Measurements from ENCODE around the gene RNASE4.
"Not testable (repeated sequence)": the region's sequence is repeated elsewhere in the genome, so short reads cannot be mapped to it uniquely, and the experiment has no call there.

Gene RNASE4

DNA sequence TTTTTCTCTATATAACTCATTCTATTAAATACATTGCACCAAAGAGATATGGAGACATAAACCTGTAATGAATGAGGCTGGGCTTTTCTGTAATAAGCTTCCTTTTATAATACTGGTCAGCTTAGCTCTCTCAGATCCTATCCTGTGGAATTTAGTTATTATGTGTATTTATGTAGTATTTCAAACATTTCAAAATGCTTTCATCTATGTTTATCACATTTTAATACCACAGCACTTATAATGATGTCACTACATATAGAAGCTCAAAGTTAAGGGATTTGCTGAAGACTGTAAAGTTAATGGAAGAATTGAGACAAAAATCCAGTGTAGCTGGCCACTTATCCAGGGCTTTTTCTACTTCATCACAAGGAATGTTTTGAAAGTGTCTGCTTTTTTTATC, 15.6 kb downstream of the RNASE4 start:
- no peak for FAIRE-seq

DNA sequence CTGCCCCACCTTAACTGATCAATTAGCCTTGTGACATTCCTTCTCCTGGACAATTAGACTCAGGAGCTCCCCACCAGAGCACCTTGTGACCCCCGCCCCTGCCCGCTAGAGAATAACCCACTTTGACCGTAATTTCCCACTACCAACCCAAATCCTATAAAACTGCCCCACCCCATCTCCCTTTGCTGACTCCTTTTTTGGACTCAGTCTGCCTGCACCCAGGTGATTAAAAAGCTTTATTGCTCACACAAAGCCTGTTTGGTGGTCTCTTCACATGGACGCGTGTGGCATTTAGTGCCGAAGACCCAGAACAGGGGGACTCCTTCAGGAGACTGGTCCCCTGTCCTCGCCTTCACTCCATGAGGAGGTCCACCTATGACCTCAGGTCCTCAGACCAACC, 16.6 kb downstream of the RNASE4 start:
- FAIRE-seq, result not testable (repeated sequence)

DNA sequence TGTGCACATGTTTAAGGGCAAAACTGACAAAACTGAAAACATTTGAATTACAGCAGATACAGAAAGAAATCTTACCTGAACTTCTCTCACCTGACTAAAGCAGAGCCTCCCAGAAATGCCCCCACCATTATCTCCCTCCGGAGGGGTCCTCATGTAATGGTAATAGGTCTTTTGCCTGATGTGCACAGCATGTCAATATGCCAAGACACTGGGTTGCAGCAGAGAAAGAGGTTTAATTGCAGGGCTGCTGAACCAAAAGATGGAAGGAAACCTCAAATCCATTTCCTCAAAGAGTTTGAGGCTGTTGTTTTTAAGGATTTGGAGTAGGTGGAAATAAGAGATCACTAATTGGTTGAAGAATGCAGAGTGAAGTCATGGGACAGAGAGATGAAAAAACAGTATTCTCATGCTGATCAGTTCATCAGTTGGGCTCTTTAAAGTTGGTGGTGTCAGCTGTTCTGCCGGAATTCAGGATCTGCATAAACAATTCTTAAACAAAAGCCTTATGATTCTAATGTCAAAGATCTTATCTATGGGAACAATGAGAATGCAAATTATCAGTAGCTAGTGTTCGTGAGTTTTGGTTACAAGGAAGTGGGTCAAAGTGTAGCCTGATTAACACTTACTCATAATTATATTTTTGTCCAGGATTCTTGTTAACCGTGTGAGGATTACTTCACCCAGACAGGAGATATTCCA, 22.4 kb downstream of the RNASE4 start:
- no peak for FAIRE-seq

DNA sequence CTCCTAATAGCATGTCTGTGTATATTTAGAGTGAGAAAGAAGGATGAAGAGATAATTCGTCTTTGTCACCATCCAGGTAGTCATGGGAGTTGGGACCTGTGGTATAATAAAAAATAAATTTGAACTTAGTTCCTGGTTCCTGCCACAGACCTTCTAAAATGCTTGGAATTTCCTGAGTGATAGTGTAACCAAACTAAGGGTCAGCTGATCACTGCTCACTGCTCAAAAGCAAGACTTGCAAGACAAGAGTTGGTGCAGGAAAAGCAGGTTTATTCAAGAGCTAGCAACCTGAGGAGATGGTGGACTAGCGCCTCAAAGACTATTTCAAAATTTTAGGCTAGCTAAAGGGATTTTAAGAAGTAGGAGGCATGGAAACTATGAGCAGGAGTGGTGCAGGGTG, 23.3 kb downstream of the RNASE4 start:
- FAIRE-seq, result no peak

DNA sequence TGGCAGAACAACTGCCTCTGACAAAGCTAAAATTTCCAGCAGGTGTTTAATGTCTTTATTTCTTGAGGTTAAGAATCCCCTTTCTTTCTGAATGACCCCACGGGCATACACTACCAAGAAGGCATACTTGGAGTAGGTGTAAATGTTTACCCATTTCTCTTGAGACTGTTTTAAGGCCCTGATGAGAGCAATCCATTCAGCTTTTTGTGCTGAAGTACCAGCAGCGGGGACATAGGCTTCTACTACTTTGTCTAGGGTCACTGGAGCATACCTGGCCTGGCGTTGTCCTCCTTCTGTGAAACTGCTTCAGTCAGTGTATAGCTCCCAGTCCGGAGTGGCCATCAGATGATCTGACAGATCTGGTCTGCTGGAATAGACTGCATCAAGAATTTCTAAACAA, 26.9 kb downstream of the RNASE4 start:
- no peak for FAIRE-seq

DNA sequence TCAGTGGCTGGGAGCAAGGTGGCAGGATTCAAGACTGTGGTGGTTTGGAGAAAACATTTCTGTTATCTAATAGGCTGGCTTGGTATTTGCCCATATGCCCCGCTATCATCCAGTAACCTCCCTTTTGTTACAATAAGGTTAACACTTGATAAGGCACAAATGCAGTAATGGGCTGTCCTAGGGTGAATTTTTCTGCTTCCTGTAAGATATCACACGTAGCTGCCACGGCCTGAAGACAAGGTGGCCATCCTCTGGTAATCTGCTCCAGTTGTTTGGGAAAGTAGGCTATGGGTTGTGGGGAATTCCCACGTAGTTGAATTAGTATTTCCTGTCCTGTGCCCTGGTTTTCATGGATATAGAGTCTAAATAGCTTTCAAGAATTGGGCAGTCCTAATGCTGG, 27.3 kb downstream of the RNASE4 start:
- no peak for FAIRE-seq

DNA sequence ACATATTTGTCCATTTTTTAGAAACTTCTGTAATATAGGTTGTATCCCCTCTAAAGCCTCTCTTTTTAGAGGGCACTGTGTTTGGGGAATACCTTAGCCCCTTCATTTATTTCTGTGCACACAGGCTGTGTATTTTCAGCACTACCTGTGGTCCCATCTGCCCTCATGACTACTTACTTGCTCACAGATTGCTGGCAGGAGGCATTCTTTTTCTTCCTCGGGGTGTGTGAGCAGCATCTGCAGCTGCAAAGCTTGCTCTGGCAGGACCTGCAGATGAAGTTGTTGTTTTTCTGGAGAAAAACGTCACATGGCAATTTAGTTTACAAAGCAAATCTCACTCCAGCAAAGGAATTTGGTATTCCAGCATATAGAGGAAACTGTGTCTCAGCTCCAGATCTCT, 28.5 kb downstream of the RNASE4 start:
- FAIRE-seq, result no peak

DNA sequence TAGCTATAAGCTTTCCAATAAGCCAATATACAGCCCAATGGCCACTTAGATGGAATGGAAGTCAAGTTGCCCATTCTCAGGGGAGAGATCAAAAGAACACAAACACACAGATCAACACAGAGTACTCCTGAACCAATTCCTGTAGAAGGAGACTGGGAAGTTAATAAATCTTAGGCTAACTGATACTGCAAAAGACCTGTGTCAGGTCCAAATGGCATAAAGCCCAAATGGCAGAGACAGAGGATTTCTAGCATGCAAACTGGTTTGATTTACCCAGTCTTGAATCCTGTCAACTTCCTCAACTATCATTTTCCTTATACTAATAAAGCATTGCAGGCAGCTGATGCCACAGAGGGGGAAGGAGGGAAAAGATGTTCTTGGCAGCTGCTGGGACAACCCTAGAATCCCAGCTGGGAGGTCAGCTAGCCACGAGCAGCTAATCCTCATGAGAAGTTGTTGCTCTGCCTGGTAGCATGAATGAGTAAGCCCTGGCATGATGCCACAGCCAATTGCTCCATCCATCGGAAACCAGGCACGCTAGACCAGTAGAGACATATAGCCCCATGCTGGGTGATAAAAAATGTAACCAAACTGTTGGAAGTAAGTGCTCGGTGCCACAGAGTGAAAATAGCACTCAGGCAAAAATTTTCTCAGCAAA, 30.4 kb downstream of the RNASE4 start:
- no peak for FAIRE-seq

DNA sequence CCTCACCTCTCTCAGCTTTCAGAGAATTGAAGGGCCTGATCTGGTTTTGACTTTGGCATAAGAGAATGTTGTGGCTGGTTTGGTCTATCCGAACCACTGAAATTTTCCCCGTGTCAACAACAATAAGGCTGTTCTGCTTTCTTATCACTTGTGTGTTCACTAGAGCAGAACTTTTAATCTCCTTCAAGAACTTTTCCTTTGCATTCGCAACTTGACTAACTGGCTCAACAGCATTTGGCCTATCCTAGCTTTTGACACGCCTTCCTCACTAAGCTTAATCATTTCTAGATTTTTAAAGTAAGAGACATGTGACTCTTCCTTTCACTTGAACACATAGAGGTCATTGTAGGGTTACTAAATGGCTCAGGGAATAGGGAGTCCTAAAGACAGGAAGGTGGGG, 35.4 kb downstream of the RNASE4 start:
- FAIRE-seq, result no peak

DNA sequence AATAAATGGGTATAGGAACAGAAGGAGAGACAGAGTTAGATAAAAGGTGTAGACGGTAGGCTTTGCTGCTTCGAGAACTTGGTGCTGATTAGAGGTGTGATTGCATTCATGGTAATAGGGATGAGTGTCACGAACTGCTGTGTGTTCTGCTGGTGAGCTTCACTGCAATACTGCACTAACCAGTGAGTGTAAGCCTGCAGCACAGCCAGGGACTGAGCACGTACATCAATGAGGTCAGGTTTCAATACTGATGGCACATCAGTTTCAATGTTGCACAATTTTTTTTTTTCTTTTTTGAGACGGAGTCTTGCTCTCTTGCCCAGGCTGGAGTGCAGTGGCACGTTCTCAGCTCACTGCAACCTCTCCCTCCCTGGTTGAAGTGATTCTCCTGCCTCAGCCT, 36.4 kb downstream of the RNASE4 start:
- no peak for FAIRE-seq

DNA sequence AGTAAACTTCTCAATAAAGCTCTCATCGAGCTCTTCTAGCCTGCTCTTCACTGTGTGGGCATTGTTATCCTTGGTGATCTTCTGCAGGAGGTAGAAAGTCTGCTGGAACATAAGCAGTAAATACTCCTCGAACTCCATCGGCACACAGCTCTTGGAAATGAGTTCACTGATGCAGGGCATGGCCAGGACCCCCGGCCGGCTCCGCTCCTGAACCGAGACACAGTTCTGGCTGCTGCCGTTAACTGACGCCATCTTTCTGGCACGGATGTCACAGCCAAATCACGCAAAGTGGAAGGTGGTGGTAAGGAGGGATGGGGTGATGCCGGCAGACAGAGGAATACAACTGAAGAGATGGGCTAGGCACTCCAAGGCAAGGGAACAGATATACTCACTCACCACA, 37.7 kb downstream of the RNASE4 start:
- FAIRE-seq, result no peak

DNA sequence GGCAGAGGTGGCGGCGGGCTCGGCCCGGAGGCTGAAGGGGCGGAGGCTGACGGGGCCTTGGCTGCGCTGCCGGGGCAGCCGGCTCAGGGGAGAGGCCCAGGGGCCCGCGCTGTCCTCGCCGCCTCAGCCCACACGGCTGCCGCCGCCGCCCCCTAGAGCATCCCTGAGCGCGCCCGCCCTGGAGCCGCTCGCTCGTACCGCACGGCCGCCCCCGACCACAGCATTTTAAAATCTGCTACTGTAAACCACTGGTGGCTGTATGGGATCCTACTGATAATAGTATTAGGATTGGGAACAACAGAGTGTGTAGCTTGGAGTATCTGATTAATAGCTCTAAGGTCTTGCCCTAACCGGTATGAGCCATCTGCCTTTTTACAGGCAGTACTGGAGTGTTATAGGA, 39.1 kb downstream of the RNASE4 start:
- FAIRE-seq, result no peak

DNA sequence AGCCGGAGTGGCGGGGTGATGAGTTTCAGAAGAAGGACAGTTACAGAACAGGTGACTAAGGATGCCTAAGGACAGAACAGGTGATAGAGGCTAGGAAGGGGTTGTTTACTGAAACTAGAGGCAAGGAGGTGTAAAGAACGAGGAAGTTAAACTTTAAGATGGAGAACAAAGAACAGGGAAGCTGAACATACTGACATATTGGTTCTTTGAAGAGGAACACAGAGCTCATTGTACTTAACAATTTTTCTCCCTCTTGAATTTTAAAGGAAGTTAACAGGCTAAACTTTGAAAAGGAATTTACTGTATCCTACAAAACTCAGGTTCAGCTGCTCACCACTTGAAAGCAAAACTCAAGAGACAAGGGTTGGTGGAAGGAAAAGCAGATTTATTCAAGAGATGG, 41.8 kb downstream of the RNASE4 start:
- not testable (repeated sequence) for FAIRE-seq

DNA sequence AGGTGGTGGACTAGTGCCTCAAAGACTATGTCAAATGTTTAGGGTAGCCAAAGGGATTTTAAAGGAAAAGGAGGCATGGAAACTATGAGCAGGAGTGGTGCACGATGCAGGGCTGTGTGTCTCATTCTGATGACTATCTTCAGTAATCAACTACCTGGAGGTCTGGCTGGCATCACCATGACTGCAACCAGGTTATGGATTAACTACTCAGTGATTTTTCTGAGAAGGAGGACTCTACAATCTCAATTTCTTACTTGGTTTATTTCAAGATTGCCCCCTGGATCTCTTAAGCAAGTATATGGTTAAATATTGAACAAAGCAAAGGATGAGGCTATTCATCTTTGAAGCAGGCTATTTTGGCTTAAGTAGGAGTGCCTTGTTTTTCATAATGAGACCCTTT, 42.2 kb downstream of the RNASE4 start:
- no peak for FAIRE-seq

DNA sequence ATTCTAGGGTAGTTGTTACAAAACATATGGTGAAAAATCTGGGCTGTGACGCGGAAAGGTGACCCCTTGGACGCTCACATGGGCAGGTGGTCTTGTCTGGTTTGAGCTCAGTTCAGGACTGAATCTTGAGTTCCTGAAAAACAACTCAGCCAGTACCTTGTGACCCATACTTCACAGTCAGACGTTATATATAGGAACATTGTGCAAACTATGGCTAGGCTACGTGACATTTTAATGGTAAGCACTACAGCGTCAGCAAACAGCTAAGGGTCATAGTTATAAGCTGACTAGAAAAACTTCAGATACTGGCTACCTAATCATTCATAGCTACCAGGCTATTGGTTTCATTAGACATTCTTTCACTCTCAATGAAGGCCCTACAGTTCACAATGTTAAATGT, 46.5 kb downstream of the RNASE4 start:
- FAIRE-seq, result no peak

DNA sequence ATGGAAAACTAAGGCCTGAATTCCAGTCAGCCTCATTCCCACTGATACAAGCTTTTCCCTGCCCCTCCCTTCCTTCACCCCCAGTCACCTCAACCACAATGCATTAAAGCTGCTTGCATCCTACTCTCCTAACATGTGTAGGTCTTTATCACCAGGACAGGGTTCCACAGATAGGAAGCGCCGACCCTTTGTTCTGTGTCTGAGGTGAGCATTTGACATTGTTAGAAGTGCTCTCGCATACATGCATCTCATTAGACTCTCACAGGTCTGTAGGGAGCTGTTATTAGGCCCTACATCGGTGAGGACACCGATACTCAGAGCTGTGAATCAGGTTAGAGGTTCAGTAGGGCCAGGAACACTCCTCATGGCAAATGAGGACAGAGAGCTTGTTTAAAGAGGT, 48.1 kb downstream of the RNASE4 start:
- FAIRE-seq, result no peak

DNA sequence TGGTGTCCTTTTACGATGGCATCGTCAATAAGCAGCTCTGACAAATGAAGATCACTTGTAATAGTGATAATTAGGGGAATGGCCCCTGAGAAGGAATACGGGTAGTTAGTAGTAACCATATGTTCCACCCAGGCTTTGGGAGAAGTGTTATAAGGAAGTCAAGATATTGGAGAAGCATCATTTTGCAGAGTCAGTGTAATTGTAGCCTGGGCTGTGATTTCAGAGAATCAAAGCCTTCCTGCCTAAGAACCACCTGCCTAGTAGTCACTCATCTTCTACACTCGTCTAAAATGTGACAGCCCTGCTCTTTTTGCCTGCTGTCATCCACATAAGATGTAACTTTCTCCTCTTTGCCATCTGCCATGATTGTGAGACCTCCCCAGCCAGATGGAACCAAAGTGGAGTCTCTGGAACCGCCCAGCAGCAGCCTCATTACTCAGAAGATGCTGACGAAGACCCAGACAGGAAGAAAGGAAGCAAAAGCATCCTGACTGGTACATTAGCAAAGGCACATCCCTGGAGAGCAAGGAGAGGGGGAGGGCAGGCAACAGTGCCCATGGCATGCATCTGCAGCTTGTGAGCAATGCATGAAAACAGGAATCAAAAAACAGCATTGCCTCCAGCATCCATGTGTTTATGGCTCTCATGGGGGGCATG, 48.7 kb downstream of the RNASE4 start:
- FAIRE-seq, result no peak

DNA sequence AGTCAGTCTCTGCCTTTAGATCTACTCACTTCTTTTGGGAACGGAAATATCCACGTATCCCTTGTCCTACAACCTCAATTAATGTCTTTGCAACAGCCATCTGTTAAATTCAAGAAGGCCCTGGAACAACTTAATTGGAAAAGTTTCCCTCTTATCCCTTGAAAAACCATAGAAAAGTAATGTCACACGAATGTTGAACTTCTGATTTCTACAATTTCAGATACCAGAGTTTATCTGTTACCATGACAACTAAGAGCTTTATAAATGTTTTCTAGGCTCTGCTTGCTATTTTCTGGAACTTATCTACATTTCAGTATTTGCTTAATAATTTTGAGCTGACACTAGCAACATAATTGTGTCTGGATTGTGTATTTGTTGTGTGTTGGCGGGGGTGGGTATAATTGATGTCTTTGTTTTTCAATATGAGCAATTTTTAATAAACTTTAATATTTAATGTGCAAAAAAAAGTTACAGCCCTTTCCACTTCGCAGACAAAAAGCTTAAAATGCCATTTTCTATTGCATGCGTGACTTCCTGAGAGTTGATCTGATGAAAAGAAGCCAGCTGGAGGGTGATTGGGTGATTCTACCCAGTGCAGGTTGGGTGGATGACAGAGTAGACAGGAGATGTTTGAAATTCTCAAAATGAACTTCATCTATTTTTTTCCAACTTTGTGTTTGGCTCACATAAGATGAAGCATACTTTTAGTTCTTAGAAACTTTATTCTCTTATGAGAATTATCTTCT, 49.5 kb downstream of the RNASE4 start:
- no peak for FAIRE-seq

DNA sequence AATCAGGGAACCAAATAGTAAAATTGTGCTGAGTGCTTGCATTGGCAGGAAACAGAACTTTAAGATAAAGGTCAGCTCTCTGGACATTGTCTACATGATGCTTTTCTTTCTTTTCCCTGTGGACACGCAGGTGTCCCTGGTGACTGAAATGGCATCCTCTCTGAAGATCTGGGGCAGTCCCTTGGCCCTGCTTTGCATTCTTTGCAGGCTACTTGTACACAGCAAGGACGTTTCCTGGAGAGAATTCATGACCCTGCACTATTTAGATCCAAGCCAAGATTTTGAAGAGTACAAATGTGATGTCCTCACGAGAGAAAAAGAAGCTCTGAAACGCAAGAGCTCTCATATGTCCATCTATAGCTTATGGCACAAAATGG, 50.1 kb downstream of the RNASE4 start:
- no peak for FAIRE-seq

DNA sequence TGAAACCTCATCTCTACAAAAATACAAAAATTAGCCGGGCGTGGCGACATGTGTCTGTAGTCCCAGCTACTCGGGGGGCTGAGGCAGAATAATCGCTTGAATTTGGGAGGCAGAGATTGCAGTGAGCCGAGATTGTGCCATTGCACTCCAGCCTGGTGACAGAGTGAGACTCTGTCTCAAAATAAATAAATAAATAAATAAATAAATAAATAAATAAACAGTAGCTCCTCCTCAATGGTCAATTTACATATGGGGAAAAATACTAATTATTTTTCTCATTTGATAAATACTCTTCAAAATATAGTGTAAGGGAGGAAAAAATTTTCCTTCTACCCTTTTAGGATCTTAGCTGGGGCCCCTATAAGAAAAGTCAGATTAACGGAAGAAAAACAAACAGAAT, 53.9 kb downstream of the RNASE4 start:
- not testable (repeated sequence) for FAIRE-seq

DNA sequence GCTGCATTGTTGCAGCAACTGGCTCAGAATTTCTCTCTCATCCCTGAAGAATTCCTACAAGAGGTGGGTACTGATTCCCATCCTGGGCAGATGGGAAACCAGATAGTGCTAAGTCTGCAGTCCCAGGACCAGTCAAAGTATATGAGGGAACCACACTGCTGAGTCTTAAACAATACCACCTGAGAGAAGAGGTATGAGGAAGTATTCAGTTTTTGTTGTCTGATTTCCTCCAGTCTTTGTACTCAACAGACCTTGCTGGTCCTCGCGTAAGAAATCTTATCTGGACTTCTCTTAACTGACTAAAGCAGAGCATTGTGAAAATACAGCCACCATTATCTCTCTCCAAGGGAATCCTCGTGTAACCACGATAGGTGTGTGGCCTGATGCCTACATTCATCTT, 57.8 kb downstream of the RNASE4 start:
- FAIRE-seq, result no peak

DNA sequence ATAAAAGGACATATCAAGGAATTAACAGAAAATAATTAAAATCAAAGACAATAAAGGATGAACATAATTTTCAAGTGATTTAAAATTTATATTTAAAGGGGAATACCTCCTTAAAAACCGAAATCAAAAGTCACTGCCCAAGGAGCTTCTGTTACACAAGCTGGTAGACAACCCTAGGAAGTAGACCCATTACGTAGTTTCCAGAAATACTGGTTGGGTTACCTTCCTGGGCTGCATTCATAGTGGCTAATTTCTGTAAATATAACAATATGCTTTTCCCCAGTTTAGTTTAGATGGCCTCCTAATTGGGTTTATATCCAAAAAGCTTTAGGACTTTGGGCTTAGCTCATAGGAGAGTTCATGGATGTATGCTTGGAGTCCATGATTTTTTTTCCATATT, 59.2 kb downstream of the RNASE4 start:
- no peak for FAIRE-seq

DNA sequence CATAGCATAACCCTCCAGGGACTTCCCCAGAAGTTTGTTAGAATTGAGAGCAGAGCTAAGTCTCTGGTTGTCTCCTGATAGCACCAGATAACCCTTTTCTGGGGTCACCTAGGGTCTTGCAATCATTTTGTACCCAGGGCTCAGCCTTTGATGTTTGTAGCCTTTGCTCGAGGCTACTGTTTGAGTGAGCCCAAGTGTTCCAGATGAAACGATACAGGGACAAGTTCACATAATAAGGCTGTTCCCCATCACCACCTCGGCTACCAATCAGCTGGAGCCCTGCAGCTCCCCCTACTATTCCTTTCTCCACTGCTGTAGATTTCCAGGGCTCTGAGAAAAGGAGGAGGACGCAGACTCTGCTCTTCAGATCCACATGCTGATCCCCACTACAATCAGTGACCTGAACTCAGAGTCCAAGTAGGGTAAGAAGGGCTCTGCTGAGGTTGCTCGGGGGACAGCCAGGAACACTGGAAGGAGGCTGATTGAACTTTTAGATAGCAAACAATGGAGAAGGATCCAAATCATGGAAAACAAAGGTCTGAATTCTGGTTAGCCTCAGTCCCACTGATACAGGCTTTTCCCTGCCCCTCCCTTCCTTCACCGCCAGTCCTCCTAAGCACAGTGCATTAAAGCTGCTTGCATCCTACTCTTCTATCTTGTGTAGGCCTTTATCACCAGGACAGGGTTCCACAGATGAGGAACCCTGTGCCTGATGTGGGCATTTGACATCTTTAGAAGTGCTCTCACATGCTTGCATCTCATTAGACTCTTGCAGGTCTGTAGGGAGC, 61.4 kb downstream of the RNASE4 start, which contains the start of gene EDDM3A:
Gene EDDM3A (plus strand): TSS at position 317 of the 788 bp plus-strand sequence. CDS start 1,694 bp downstream, outside the sequence.
- FAIRE-seq, result no peak

Data from TTC549 (cell line).